ENCODE data around the gene A3GALT2.
"Not testable (repeated sequence)": the region's sequence is repeated elsewhere in the genome, so short reads cannot be mapped to it uniquely, and the experiment has no call there.

Gene A3GALT2

GRCh38 chr1:33295023-33295422 lies 25.9 kb downstream of the A3GALT2 start:
- no peak for DNase-seq (ENCODE audit: extremely low read depth in 1 of 2, low read depth in 1 of 2)

DNA sequence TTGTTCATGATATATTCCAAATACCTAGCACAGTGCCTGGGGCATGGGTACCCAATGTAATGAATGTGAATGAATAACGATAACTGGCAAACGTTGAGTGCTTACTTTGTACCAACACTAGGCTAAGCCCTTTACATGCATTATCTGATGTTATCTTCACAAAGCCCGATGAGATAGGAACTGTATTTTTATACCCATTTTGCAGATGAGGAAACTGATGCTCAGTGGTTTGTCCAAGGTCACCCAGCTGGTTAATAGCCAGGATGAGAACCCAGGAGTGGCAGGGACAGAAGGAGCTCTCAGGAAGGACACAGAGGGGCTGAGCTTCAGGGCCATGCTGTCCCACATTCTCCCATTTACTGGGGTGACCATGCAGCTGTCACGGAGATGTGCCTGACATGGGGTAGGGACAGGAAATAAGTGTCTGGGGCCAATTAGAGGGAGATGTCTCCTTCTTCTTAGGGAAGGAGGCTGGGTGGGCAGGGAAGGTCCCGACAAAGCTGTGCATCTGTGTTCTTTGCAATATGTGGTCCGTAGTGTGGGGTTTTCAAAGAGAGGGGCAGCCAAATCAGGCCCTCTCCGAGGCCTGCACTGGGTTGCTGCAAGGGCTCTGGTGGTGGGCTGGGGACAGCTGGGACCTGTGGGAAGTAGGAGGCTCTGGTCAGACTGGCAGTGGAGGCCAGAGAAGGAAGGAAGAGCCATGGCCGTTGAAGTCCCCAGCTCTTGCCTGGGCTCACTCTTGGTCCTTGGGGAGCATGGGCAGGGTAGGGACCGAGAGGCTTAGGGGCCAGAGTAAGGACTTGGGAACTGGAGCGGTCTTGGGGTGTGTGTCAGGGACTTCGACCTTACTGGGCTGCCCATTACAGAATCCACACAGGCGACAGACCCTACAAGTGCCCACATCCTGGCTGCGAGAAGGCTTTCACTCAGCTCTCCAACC lies 26.6 kb downstream of the A3GALT2 start:
- DNase-seq (ENCODE audit: extremely low read depth in 1 of 2, low read depth in 1 of 2): no peak

DNA sequence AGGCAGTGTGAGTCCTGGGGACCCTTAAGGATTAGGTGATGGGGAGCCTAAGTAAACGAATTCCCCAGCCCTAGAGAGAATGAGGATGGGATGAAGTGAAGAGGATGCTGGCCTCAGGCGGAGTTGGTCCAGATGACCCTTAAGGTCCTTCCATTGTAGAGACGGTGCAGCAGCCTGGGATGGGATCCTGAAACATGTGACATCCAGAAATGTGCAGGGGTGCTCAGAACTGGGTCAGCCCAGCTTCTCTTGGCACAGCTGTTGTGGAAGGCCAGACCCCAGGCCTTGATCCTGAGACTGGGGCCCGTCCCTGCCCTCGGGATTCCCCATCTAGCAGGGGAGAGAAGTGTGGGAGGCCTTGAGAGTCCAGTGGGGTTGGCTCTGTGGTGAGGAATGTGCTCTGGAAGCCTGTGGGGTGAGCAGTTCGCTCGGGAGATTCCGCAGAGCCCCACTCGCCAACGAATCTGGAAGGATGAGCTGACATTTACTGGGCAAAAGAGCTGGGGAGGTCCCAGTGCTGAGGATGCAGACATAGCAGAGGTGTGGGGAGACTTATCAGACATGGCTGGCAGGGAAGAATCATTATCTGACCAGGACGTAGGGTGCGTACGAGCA lies 28.1 kb downstream of the A3GALT2 start:
- DNase-seq (ENCODE audit: extremely low read depth in 1 of 2, low read depth in 1 of 2): no peak

DNA sequence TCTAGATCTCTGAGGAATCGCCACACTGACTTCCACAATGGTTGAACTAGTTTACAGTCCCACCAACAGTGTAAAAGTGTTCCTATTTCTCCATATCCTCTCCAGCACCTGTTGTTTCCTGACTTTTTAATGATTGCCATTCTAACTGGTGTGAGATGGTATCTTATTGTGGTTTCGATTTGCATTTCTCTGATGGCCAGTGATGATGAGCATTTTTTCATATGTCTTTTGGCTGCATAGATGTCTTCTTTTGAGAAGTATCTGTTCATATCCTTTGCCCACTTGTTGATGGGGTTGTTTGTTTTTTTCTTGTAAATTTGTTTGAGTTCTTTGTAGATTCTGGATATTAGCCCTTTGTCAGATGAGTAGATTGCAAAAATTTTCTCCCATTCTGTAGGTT lies 30.3 kb downstream of the A3GALT2 start:
- DNase-seq (ENCODE audit: extremely low read depth in 1 of 2, low read depth in 1 of 2): not testable (repeated sequence)

DNA sequence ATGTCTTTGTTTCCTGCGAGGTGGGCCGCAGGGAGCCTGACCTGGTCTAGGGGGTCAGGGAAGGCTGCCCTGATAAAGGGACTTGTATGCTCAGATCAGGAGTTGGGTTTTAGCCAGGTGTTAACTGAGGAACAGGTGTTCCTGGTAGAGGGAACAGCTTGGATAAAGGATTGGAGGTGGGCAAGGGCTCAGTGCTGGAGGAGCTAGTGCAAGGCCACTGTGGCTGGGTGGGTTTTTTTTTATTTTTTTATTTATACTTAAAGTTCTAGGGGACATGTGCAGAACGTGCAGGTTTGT lies 31.1 kb downstream of the A3GALT2 start:
- DNase-seq (ENCODE audit: extremely low read depth in 1 of 2, low read depth in 1 of 2): no peak

GRCh38 chr1:33288976-33289857 lies 31.7 kb downstream of the A3GALT2 start:
- no peak for DNase-seq (ENCODE audit: extremely low read depth in 1 of 2, low read depth in 1 of 2)

GRCh38 chr1:33287317-33287716 lies 33.6 kb downstream of the A3GALT2 start:
- DNase-seq (ENCODE audit: extremely low read depth in 1 of 2, low read depth in 1 of 2): no peak

DNA sequence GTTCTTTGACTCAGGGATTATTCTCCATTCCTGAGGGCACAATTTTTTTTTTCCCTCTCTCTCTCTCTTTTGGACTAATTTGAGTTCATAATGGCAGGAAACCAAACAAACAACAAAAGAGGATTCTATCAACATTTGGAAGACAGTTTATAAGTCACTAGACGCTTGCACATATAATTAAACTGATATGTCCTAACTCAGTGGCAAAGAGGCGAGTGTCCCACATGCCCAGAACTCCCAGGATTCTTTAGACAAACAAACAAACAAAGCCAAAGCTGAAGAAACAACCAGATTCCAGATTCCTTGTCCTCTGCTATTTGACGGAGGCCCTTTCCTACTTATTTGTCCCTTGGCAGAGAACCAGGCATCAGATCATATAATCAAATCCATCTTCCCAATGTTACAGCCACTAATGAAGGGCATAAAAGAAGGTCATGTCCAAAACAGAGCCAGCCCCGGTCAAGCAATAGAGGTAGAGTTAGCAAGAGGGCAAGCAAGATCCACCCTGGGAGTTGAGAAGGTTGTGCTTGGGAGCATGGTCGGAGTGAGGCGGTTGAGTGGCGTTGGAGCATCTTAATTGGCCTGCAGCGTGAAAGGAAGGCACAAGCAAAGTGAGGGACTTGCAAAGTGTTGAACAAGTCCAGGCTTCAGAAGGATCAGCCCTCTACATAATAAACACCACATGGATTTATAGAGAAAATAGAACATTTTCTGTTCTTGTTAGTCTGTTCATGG lies 34.3 kb downstream of the A3GALT2 start:
- no peak for DNase-seq (ENCODE audit: extremely low read depth in 1 of 2, low read depth in 1 of 2)

- DNase-seq (ENCODE audit: extremely low read depth in 1 of 2, low read depth in 1 of 2): no peak
Measured at GRCh38 chr1:33284049-33284448, 36.8 kb downstream of the A3GALT2 start.

DNA sequence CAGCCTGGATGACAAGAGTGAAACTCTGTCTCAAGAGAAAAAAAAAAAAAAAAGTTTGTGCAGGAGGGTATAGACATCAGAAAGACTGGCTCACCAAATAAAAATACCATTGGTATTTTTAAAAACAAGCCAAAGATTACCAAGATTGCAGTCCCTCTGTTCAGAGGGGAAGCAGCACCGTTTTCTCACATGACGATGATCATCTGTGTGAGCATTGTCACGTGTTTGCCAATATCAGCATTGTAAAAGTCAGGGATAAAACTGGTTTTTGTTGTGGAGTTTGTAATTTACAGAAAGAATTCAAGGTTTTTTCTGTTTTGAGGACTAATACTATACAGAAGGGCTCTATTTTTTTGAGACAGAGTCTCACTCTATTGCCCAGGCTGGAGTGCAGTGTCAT lies 38.1 kb downstream of the A3GALT2 start:
- DNase-seq (ENCODE audit: extremely low read depth in 1 of 2, low read depth in 1 of 2): no peak

DNA sequence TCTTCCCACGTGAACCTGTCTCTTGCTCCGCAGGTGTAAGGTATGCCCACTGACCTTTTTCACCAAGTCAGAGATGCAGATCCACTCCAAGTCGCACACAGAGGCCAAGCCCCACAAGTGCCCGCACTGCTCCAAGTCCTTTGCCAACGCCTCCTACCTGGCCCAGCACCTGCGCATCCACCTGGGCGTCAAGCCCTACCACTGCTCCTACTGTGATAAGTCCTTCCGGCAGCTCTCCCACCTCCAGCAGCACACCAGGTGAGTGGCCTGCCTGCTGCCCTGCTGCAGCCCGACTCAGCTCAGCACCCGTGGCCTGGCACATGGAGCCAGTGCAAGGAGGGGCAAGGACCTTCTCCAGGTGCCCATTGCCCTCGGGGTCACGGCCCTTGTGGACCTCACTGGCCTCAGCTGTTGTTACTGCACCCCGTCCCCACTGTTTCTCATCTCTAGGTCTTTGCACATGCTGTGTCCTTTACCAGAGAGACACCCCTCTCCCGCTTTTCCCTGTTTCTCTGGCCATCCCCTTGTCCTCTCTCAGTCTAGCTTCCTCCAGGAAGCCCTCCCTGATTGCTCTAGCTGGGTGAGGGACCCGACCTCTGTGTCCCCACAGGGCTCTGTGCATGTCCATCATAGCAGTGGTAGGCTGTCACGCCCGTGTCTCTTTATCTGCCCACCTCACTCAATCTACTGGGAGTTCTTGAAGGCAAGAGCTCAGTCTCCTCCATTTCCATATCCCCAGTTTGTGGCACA lies 39.2 kb downstream of the A3GALT2 start:
- DNase-seq (ENCODE audit: extremely low read depth in 1 of 2, low read depth in 1 of 2): no peak

DNA sequence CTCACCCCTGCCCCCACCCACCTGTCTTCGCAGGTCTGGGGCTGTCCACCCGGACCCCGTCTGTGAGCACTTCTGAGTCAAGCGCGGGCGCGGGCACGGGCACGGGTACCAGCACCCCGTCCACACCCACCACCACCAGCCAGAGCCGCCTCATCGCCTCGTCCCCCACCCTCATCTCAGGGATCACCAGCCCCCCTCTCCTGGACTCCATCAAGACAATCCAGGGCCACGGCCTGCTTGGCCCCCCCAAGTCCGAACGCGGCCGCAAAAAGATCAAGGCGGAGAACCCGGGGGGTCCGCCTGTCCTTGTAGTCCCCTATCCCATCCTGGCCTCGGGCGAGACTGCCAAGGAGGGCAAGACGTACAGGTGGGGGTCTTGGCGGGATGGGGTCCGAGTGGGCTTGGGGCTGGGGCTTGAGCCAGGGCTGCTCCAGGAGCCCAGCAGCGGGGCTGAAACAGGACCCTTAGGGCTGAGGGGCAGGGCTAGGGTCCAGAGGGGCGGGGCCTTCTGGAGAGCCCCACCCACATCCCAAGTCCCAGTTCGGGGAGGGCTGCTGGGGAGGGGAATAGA lies 40.7 kb downstream of the A3GALT2 start:
- no peak for DNase-seq (ENCODE audit: extremely low read depth in 1 of 2, low read depth in 1 of 2)

- DNase-seq (ENCODE audit: extremely low read depth in 1 of 2, low read depth in 1 of 2): no peak
Measured at GRCh38 chr1:33277488-33278084, 43.3 kb downstream of the A3GALT2 start.

GRCh38 chr1:33276573-33277298 lies 44.2 kb downstream of the A3GALT2 start:
- no peak for DNase-seq (ENCODE audit: extremely low read depth in 1 of 2, low read depth in 1 of 2)

DNA sequence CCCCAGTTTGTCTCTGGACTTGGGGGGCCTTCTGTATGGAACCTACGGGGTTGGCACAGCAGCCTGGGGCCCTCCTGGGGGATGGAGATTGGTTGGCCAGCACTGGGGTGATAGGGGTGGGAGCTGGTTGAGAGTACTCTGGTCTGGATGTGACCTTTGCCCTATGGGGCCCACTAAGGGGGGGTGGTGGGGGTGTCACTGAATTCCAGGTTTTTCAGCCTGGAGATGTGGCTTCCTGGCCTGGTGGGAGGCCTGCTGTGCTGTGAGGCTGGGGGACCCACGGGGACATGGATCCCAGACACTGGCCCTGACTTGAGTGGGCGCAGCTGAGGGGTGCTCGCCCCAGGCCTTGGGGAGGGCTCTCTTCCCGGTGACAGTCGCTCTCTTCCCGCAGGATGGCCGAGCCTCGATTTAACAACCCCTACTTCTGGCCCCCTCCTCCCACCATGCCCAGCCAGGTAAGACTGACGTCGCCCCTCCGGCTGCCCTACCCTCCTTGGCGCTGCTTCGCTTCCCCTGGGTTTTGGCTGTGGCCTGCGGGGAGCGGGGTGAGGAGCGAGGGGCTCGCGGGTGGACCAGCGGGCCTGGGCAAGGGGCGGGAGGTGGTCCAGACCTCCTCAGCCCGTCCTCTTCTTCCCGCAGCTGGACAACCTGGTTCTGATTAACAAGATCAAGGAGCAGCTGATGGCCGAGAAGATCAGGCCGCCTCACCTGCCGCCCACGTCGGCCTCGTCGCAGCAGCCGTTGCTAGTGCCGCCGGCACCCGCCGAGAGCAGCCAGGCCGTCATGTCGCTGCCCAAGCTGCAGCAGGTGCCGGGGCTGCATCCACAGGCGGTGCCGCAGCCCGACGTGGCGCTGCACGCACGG lies 45.0 kb downstream of the A3GALT2 start:
- no peak for DNase-seq (ENCODE audit: extremely low read depth in 1 of 2, low read depth in 1 of 2)

DNA sequence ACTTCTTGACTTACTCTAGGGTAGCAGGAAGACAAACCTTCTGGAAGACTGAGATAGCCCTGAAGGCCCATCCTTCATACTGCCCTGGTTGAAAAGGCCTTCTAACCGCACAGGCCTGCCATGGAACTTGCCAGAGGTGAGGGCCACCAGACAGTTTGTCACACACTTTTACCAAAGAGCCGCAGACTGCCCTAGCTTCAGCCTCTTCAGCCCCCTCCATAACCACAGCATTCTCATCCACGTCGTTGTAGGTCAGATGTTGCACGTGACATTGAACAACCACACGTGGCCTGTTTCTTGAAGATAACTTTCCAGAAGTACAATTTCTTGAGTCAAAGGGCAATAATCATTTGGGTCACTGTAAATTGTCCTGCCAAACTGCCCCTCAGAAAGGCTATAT lies 45.7 kb downstream of the A3GALT2 start:
- no peak for DNase-seq (ENCODE audit: extremely low read depth in 1 of 2, low read depth in 1 of 2)

- no peak for DNase-seq (ENCODE audit: extremely low read depth in 1 of 2, low read depth in 1 of 2)
Measured at GRCh38 chr1:33274446-33274845, 46.5 kb downstream of the A3GALT2 start.

- DNase-seq (ENCODE audit: extremely low read depth in 1 of 2, low read depth in 1 of 2): no peak
Measured at GRCh38 chr1:33273961-33274371, 46.9 kb downstream of the A3GALT2 start.
